Transverse colon (tissue), 4 donors: Measurements from ENCODE around the gene HNRNPU. TPM values are rescaled to one million over a fixed set of nuclear protein-coding genes. Genes with fewer than 3 reads are reported as not detected.
A peak's percentile ranks its signal among the peaks of the same experiment; 100 is the strongest.

Experiments used
- DNase-seq: peaks from one replicate; pipeline ENCODE4 v3.0.0-alpha.2; 2019
- H3K27ac ChIP-seq, 4 donors: fragments of 200-600 bp; sonication (generic); 2 replicates each; pipeline ENCODE4 v1.5.1; 2016 to 2018; ENCODE audit warnings: inconsistent platforms in 4 of 4
- H3K27me3 ChIP-seq: fragments of 200-600 bp; sonication (generic); 2 replicates; pipeline ENCODE4 v1.5.1; 2017; ENCODE audit warnings: inconsistent platforms
- H3K36me3 ChIP-seq, 4 donors: fragments of 200-600 bp; sonication (generic); 2 replicates each; pipeline ENCODE4 v1.5.1; 2017 to 2019; ENCODE audit warnings: inconsistent platforms in 4 of 4
- H3K4me1 ChIP-seq, 4 donors: fragments of 200-600 bp; sonication (generic); 2 replicates each; pipeline ENCODE4 v1.5.1; 2017 to 2020; ENCODE audit warnings: inconsistent platforms in 4 of 4
- H3K4me3 ChIP-seq, 4 donors: fragments of 200-600 bp; sonication (generic); 1 replicate in 1 of 4; 2 replicates in 3 of 4; pipeline versions ENCODE4 v1.5.1 to v1.6.1; 2017 to 2019; ENCODE audit warnings: inconsistent platforms in 4 of 4
- H3K9me3 ChIP-seq, 2 donors: fragments of 200-600 bp; sonication (generic); 2 replicates each; pipeline ENCODE4 v1.5.1; 2017 to 2019; ENCODE audit warnings: inconsistent platforms in 2 of 2
- EP300 ChIP-seq: sonication (generic); formaldehyde crosslinking; IDR thresholded peaks from one replicate; pipeline ENCODE4 v1.6.1; 2017; ENCODE audit warnings: antibody characterized with exemption, low read depth
- POLR2A ChIP-seq: fragments of 450-650 bp; IDR thresholded peaks from one replicate; pipeline ENCODE4 v1.6.1; 2016; ENCODE audit warnings: antibody characterized with exemption, mild to moderate bottlenecking, moderate library complexity
- POLR2AphosphoS5 ChIP-seq, 3 donors: sonication (generic); formaldehyde crosslinking; IDR thresholded peaks; one replicate each; pipeline ENCODE4 v1.6.1; 2016; ENCODE audit warnings: antibody characterized with exemption in 3 of 3
- WGBS, 2 donors: methylation state at CpG; one replicate each; pipeline ENCODE4 v1.1.5; 2018; ENCODE audit warnings: low coverage in 1 of 2; 5-methylcytosine and 5-hydroxymethylcytosine counted together
- in situ Hi-C, 4 donors: fragments of 200-750 bp; cut with MboI; loops; one replicate each; pipeline versions ENCODE4 v1.15.0 to v1.15.1; 2017; ENCODE audit warnings: low sequenced_read_pairs in 3 of 4, low pct_ligation_motif_present in 1 of 4, low pct_unique_long_range_greater_than_20kb in 1 of 4
- intact Hi-C: fragments of 100-400 bp; cut with DNase I; formaldehyde crosslinking; loops from one replicate; pipeline ENCODE4 v1.15.1; 2023; ENCODE audit warnings: low total_unique reads
- total RNA-seq, 4 donors: library from RNA; depleted of rRNA; stranded (reverse); fragments of >200 nt; gene quantifications; one replicate each; pipeline ENCODE4 v1.1.0, GENCODE V29; 2016
- TF ChIP-seq, protein P1 (sequence below), 5 experiments: fragments of 200-600 bp in 3 of 5; fragments of 450-650 bp in 2 of 5; sonication (generic) in 3 of 5; IDR thresholded peaks; 1 replicate in 2 of 5; 2 replicates in 3 of 5; pipeline ENCODE4 v1.5.1; 2016 to 2017; ENCODE audit warnings: antibody characterized with exemption in 5 of 5, inconsistent platforms in 3 of 5, mild to moderate bottlenecking in 2 of 5, moderate library complexity in 1 of 5

Gene HNRNPU
- total RNA-seq, 4 donors from 2014 or later, result 223 to 364 (median 237) TPM

DNA sequence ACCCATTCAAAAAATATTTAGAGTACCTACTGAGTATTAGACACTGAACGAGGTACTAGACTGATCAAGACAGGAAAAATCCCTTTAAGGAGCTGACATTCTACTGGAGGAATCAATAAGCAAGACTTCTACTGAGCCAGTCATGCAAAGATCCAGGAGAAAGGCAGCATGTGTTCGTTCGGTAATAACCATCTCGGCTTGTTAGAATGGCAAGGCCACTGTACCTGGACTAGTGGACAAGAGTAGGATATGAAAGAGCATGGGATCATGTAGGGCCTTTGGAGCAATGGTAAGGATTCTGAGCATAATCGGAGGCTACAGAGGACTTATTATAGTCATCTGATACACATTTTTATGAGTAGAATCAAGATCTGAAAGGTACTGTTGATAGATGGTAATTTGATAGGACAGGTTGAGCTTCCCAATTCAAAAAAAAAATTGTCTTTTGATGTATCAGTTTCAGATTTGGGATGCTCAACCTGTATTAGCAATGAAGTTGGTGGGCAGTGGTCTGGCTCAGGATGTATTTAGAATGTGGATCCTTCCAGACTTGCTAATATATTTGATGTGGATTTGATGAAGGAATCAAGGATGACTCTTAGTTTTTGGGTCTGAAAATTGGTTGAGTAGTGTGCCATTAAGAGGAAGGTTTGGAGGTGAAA is 26.6 kb downstream of the HNRNPU start:
- Histone ChIP-seq H3K36me3 (peaks cover 0 to 15% (median 3%) of the 10 kb centered on the region in 4 donors), H3K27me3 (no peaks in the 10 kb centered on the region), H3K9me3 (no peaks in the 10 kb centered on the region), H3K27ac (peak overlapping the region; percentile 98 to 100 (median 99)), H3K4me3 (peak overlapping the region in 1 of 4 donors; percentile 63), H3K4me1 (peaks cover 27 to 70% (median 45%) of the 10 kb centered on the region in 4 donors)
- 56 to 70% methylated on average over 5 of the region's 5 CpGs for WGBS, 2 donors
- in situ Hi-C loops (loop anchor here in 1 of 4 donors (10.0 kb wide), 1 partner anchor 137 kb away; no protein-coding TSS in a partner anchor), intact Hi-C loops (no loop called here)
- peak in 1 of 3 donors; percentile 30 for TF ChIP-seq POLR2AphosphoS5 (IDR thresholded peaks at IDR 0.05)
- TF ChIP-seq EP300, result no peak
- no peak for TF ChIP-seq POLR2A
- DNase-seq, result no peak

- Histone ChIP-seq H3K9me3 (no peaks in the 10 kb centered on the region), H3K4me3 (peak overlapping the region; percentile 40 to 68 (median 62)), H3K27ac (peak overlapping the region; percentile 98 to 100 (median 99)), H3K36me3 (peaks cover 0 to 5% (median 0%) of the 10 kb centered on the region in 4 donors), H3K4me1 (peaks cover 27 to 58% (median 40%) of the 10 kb centered on the region in 4 donors), H3K27me3 (no peaks in the 10 kb centered on the region)
- intact Hi-C loops, result no loop called here
- DNase-seq, result no peak
- 7 to 11% methylated on average over 3 of the region's 3 CpGs for WGBS, 2 donors
- in situ Hi-C loops, result loop anchor here in 1 of 4 donors (10.0 kb wide), 1 partner anchor 138 kb away; no protein-coding TSS in a partner anchor
- TF ChIP-seq, protein P1, sequence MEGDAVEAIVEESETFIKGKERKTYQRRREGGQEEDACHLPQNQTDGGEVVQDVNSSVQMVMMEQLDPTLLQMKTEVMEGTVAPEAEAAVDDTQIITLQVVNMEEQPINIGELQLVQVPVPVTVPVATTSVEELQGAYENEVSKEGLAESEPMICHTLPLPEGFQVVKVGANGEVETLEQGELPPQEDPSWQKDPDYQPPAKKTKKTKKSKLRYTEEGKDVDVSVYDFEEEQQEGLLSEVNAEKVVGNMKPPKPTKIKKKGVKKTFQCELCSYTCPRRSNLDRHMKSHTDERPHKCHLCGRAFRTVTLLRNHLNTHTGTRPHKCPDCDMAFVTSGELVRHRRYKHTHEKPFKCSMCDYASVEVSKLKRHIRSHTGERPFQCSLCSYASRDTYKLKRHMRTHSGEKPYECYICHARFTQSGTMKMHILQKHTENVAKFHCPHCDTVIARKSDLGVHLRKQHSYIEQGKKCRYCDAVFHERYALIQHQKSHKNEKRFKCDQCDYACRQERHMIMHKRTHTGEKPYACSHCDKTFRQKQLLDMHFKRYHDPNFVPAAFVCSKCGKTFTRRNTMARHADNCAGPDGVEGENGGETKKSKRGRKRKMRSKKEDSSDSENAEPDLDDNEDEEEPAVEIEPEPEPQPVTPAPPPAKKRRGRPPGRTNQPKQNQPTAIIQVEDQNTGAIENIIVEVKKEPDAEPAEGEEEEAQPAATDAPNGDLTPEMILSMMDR (IDR thresholded peaks at IDR 0.05), result no peak
- TF ChIP-seq POLR2AphosphoS5 (IDR thresholded peaks at IDR 0.05) (no peak), EP300 (no peak), POLR2A (no peak)
These were observed 27.8 kb downstream of the HNRNPU start for GRCh38 chr1:244836584-244836983.

DNA sequence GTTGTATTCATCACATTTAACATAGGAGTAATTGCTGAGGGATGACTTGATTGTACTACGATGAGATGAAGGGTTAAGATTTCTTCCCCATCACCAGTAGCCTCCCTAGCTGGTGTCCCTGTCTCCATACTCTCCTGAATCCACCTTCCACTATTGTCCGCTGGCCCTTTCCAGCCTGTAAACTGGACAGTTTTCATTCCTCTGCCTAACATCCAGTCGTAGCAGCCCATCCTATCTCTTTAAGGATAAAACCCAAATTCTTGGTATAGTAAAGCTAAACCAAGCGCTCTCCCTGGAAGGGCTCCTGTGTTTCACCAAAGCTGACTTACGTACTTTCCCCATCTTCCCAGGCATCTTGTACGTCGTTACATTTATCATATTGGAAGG is 28.2 kb downstream of the HNRNPU start:
- Histone ChIP-seq H3K9me3 (no peaks in the 10 kb centered on the region), H3K27ac (peak overlapping the region; percentile 98 to 100 (median 99)), H3K36me3 (peaks cover 0 to 5% (median 0%) of the 10 kb centered on the region in 4 donors), H3K4me3 (peak overlapping the region; percentile 40 to 68 (median 62)), H3K4me1 (peaks cover 24 to 54% (median 36%) of the 10 kb centered on the region in 4 donors), H3K27me3 (no peaks in the 10 kb centered on the region)
- TF ChIP-seq, protein P1 (IDR thresholded peaks at IDR 0.05), result no peak
- no peak for TF ChIP-seq EP300
- peak in 1 of 3 donors; percentile 47 for TF ChIP-seq POLR2AphosphoS5 (IDR thresholded peaks at IDR 0.05)
- DNase-seq, result no peak
- intact Hi-C loops (no loop called here), in situ Hi-C loops (loop anchor here in 1 of 4 donors (10.0 kb wide), 1 partner anchor 139 kb away; no protein-coding TSS in a partner anchor)
- 0 to 1% methylated on average over 7 of the region's 7 CpGs for WGBS, 2 donors

DNA sequence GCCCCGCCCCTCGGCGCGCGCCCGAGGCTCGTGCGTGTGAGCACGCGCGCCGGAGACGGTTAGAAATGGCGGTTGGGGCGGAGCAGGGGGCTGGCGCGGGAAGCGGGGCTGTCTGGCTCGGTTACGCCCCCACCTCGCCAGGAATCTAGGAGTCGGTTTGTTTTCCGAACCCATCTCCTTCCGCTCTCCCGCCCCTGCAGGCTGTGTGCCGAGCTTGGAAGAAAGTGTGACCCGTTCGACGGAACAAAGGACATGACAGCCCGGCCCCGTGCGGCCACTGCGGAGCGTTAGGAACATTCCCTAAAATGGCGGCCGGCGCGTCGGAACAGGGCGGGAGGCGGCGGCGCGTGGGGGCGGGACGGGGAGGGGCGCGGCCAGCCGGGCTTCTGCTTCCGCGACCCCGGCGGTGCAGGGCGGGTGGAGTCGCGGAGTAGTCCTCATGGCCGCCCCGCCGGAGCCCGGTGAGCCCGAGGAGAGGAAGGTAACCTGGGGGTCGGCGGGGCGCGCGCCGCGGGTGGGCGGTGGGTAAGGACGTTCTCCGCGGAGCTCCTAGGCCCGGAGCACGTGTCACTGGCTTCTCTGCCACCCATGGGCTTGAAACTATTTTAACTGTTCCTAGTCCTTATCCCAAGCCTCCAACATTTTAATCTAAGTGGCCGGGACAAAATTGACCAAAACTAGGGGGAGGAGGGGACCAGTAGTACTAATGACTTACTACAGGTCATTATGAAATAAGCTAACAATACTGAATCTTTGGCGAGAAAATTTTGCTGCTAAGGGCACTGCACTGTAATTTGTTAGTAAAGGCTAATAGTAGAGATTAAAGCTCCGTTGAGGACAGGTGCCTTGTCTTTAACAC is 28.8 kb downstream of the HNRNPU start, which contains the start of gene COX20:
Gene COX20, plus strand, starts transcription at position 383 of the 859 bp plus-strand sequence. Its CDS starts 57 bp downstream, at position 440.
- Histone ChIP-seq H3K4me1 (peaks cover 17 to 47% (median 30%) of the 10 kb centered on the region in 4 donors), H3K27ac (peak within 1 kb of the TSS; percentile 98 to 100 (median 99)), H3K27me3 (no peaks in the 10 kb centered on the region), H3K36me3 (peaks cover 0 to 5% (median 0%) of the 10 kb centered on the region in 4 donors), H3K9me3 (no peaks in the 10 kb centered on the region), H3K4me3 (peak within 1 kb of the TSS; percentile 40 to 68 (median 62))
- intact Hi-C loops, result loop anchor here (2.0 kb wide), 1 partner anchor 27 kb away; no protein-coding TSS in a partner anchor
- DNase-seq, result peak; percentile 92
- in situ Hi-C loops, result loop anchor here in 1 of 4 donors (10.0 kb wide), 1 partner anchor 139 kb away; no protein-coding TSS in a partner anchor
- TF ChIP-seq EP300 (peak; percentile 93), POLR2A (peak; percentile 70), POLR2AphosphoS5 (IDR thresholded peaks at IDR 0.05) (peak; percentile 64 to 88 (median 87))
- TF ChIP-seq, protein P1 (IDR thresholded peaks at IDR 0.05), result peak in 1 of 5 experiments; percentile 2
- 0 to 1% methylated on average over 3 to 55 of the region's 77 CpGs for WGBS, 2 donors
